Smooth muscle cell of the coronary artery (primary cell): Measurements from ENCODE around the gene ADAM22. TPM values are rescaled to one million over a fixed set of nuclear protein-coding genes. Genes with fewer than 3 reads are reported as not detected.

Source experiments
- total RNA-seq: library from RNA; depleted of rRNA; stranded (reverse); fragments of >200 nt; gene quantifications from 2 replicates; pipeline ENCODE4 v1.2.3, GENCODE V29; 2014; ENCODE audit warnings: low replicate concordance

The ADAM22 gene, protein sequence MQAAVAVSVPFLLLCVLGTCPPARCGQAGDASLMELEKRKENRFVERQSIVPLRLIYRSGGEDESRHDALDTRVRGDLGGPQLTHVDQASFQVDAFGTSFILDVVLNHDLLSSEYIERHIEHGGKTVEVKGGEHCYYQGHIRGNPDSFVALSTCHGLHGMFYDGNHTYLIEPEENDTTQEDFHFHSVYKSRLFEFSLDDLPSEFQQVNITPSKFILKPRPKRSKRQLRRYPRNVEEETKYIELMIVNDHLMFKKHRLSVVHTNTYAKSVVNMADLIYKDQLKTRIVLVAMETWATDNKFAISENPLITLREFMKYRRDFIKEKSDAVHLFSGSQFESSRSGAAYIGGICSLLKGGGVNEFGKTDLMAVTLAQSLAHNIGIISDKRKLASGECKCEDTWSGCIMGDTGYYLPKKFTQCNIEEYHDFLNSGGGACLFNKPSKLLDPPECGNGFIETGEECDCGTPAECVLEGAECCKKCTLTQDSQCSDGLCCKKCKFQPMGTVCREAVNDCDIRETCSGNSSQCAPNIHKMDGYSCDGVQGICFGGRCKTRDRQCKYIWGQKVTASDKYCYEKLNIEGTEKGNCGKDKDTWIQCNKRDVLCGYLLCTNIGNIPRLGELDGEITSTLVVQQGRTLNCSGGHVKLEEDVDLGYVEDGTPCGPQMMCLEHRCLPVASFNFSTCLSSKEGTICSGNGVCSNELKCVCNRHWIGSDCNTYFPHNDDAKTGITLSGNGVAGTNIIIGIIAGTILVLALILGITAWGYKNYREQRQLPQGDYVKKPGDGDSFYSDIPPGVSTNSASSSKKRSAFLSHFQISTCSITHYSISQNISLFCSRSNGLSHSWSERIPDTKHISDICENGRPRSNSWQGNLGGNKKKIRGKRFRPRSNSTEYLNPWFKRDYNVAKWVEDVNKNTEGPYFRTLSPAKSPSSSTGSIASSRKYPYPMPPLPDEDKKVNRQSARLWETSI
- total RNA-seq: 0.08 and 0.59 TPM in 2 replicates

DNA sequence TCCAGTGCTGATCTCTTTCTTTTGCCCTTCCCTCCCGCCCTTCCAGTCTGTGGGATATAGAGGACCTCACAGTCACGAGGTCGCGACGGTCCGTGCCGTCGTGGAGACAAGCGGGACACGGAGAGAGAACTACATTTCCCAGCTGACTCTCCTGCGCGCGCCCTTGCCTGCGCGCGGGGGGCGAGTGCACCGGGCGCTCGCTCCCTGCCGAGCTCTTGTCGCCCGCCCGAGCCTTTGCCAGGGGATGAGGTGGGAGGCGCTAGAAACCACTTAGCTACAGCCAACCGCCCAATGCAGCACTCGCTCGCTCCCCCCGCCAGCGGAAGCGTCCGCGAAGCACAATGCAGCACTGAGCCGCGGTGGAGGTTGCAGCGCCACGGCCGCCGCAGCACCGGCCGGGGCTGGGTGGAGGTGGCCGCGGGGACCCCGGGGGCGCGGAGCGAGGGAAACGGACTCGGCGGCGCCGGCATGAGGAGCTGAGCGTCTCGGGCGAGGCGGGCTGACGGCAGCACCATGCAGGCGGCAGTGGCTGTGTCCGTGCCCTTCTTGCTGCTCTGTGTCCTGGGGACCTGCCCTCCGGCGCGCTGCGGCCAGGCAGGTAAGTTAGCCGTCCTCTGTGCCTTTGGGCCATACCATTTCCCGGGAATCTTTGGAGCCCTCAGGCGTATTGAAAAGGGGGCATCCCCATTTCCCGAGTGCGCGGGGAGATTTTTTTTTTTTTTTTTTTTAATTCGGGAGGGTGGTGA lies at the start of gene ADAM22:
Gene ADAM22 (plus strand): TSS at position 299 of the 746 bp plus-strand sequence. CDS start 215 bp downstream, at position 514.

GRCh38 chr7:88219781-88220747 lies 286.0 kb downstream of the ADAM22 start, which contains the start of gene SRI:
SRI (minus strand) TSS chr7:88220038; CDS start chr7:88220026, 12 bp downstream.

Other genes starting within 250 kb of the ADAM22 start
- 1.8 and 2.9 TPM in 2 replicates for gene SLC25A40, start 57.9 kb upstream of the ADAM22 start, total RNA-seq
- 1.3 and 7.0 TPM in 2 replicates for gene DBF4, start 57.8 kb upstream of the ADAM22 start, total RNA-seq